T-cell (primary cell): ENCODE data around the gene BLOC1S3. TPM values are rescaled to one million over a fixed set of nuclear protein-coding genes. Genes with fewer than 3 reads are reported as not detected.

Experiments
- ATAC-seq, 4 experiments: fragments of 200-7000 bp in 3 of 4; fragments of 150-1000 bp in 1 of 4; cut with Tn5 transposase; replicated peaks in 1 of 4; 1 replicate in 3 of 4; 2 replicates in 1 of 4; pipeline ENCODE4 v1.10.0; 2021; ENCODE audit warnings: moderate library complexity in 3 of 4, mild to moderate bottlenecking in 2 of 4, moderate number of reproducible peaks in 1 of 4
- CTCF ChIA-PET, 2 donors: fragments of 300-600 bp; sonication (Branson Sonifier 250); formaldehyde crosslinking; loops; one replicate each; lab custom pipeline; 2022; ENCODE audit warnings: antibody characterized with exemption in 2 of 2; lab: Charles Lee
- POLR2A ChIA-PET, 2 donors: fragments of 300-600 bp; sonication (Branson Sonifier 250); formaldehyde crosslinking; loops; one replicate each; lab custom pipeline; 2022; ENCODE audit warnings: antibody characterized with exemption in 2 of 2; lab: Charles Lee
- DNase-seq, 35 experiments: peaks; one replicate each; pipeline versions ENCODE4 v3.0.0 to v3.0.0-alpha.2; 2013 to 2023
- H3K27ac ChIP-seq: one replicate; pipeline ENCODE4 v1.5.1; 2013; ENCODE audit warnings: low read length
- H3K27me3 ChIP-seq, 2 experiments: replicated peaks in 1 of 2; 1 replicate in 1 of 2; 2 replicates in 1 of 2; pipeline versions ENCODE4 v1.6.1 to v1.7.0; 2013; ENCODE audit warnings: low read length in 1 of 2, mixed read lengths in 1 of 2; ENCODE audit not compliant: control insufficient read depth in 2 of 2, insufficient read depth in 2 of 2; ENCODE audit errors: extremely low read depth in 1 of 2
- H3K36me3 ChIP-seq, 2 donors: 1 replicate in 1 of 2; 2 replicates in 1 of 2; pipeline versions ENCODE4 v1.6.1 to v1.7.0; 2013; ENCODE audit warnings: low read length in 1 of 2; ENCODE audit not compliant: control insufficient read depth in 2 of 2, insufficient read depth in 1 of 2; ENCODE audit errors: extremely low read depth in 1 of 2
- H3K4me1 ChIP-seq, 2 experiments: 1 replicate in 1 of 2; 2 replicates in 1 of 2; pipeline versions ENCODE4 v1.6.1 to v1.7.0; 2013; ENCODE audit warnings: low read length in 2 of 2, mixed read lengths in 1 of 2; ENCODE audit not compliant: insufficient read depth in 2 of 2, control insufficient read depth in 1 of 2; ENCODE audit errors: extremely low read depth in 1 of 2
- H3K4me3 ChIP-seq, 2 donors: 1 replicate in 1 of 2; 2 replicates in 1 of 2; pipeline versions ENCODE4 v1.5.1 to v1.7.0; 2013; ENCODE audit warnings: mild to moderate bottlenecking in 2 of 2, low read length in 1 of 2, moderate library complexity in 1 of 2; ENCODE audit not compliant: control insufficient read depth in 1 of 2; ENCODE audit errors: extremely low read depth in 1 of 2
- H3K9me3 ChIP-seq: 2 replicates; pipeline ENCODE4 v1.7.0; 2013
- H3K27ac Mint-ChIP-seq, 2 donors: one replicate each; pipeline ENCODE4 v1.8.0; 2020 to 2021; ENCODE audit warnings: mild to moderate bottlenecking in 2 of 2, mixed read lengths in 2 of 2
- H3K27me3 Mint-ChIP-seq, 2 donors: one replicate each; pipeline ENCODE4 v1.8.0; 2021 to 2022; ENCODE audit warnings: mixed read lengths in 2 of 2
- H3K36me3 Mint-ChIP-seq: one replicate; pipeline ENCODE4 v1.8.0; 2021; ENCODE audit warnings: mixed read lengths
- H3K4me1 Mint-ChIP-seq, 3 donors: one replicate each; pipeline ENCODE4 v1.8.0; 2020 to 2022; ENCODE audit warnings: mixed read lengths in 3 of 3, mild to moderate bottlenecking in 1 of 3
- H3K4me3 Mint-ChIP-seq, 3 donors: one replicate each; pipeline ENCODE4 v1.8.0; 2020 to 2022; ENCODE audit warnings: mild to moderate bottlenecking in 3 of 3, mixed read lengths in 3 of 3, moderate library complexity in 3 of 3
- H3K9me3 Mint-ChIP-seq, 3 donors: one replicate each; pipeline ENCODE4 v1.8.0; 2020 to 2022; ENCODE audit warnings: mixed read lengths in 3 of 3
- WGBS: methylation state at CpG from one replicate; pipeline ENCODE4 v1.1.5; 2013; ENCODE audit warnings: missing lambda C conversion rate; ENCODE audit not compliant: insufficient coverage; 5-methylcytosine and 5-hydroxymethylcytosine counted together
- total RNA-seq, 35 experiments: library from RNA in 6 of 35; stranded (reverse) in 6 of 35; fragments of 120-200 nt in 1 of 35; gene quantifications; one replicate each; pipeline versions ENCODE4 v1.2.1 to v1.2.4 and lab custom pipeline; 2013 to 2026

Gene BLOC1S3
- total RNA-seq, 5 donors from 2014 or later (not counting 1 experiment from before 2014, with no cell fraction given) = 14.9 to 36.2 (median 32.8) TPM

GRCh38 chr19:45140144-45140503 is 38.5 kb upstream of the BLOC1S3 start:
- Histone ChIP-seq H3K4me3 (no peak overlapping the region), H3K9me3 (no peaks in the 10 kb centered on the region), H3K4me1 (peaks cover 0 to 4% of the 10 kb centered on the region in 2 experiments), H3K27ac (no peak overlapping the region), H3K27me3 (no peaks in the 10 kb centered on the region), H3K36me3 (peaks cover 22 to 31% of the 10 kb centered on the region in 2 donors)
- ATAC-seq (no peak), DNase-seq (no peak)
- Mint-ChIP-seq H3K27ac (no peak overlapping the region), H3K4me3 (no peak overlapping the region), H3K9me3 (no peaks in the 10 kb centered on the region), H3K4me1 (peaks cover 2 to 10% (median 7%) of the 10 kb centered on the region in 3 donors), H3K27me3 (no peaks in the 10 kb centered on the region), H3K36me3 (peaks cover 11% of the 10 kb centered on the region)
- ChIA-PET CTCF (no interaction called here), POLR2A (no interaction called here)
- 100% methylated on average over 3 of the region's 8 CpGs for WGBS

GRCh38 chr19:45140533-45140932 is 38.1 kb upstream of the BLOC1S3 start:
- Mint-ChIP-seq H3K9me3 (no peaks in the 10 kb centered on the region), H3K36me3 (peaks cover 11% of the 10 kb centered on the region), H3K4me3 (no peak overlapping the region), H3K27ac (no peak overlapping the region), H3K4me1 (peaks cover 2 to 10% (median 7%) of the 10 kb centered on the region in 3 donors), H3K27me3 (no peaks in the 10 kb centered on the region)
- ATAC-seq (no peak), DNase-seq (no peak)
- Histone ChIP-seq H3K27ac (no peak overlapping the region), H3K36me3 (peaks cover 22 to 35% of the 10 kb centered on the region in 2 donors), H3K27me3 (no peaks in the 10 kb centered on the region), H3K4me3 (no peak overlapping the region), H3K4me1 (peaks cover 0 to 4% of the 10 kb centered on the region in 2 experiments), H3K9me3 (no peaks in the 10 kb centered on the region)
- POLR2A ChIA-PET = no interaction called here
- 94% methylated on average over 7 of the region's 11 CpGs for WGBS
- CTCF ChIA-PET = no interaction called here

DNA sequence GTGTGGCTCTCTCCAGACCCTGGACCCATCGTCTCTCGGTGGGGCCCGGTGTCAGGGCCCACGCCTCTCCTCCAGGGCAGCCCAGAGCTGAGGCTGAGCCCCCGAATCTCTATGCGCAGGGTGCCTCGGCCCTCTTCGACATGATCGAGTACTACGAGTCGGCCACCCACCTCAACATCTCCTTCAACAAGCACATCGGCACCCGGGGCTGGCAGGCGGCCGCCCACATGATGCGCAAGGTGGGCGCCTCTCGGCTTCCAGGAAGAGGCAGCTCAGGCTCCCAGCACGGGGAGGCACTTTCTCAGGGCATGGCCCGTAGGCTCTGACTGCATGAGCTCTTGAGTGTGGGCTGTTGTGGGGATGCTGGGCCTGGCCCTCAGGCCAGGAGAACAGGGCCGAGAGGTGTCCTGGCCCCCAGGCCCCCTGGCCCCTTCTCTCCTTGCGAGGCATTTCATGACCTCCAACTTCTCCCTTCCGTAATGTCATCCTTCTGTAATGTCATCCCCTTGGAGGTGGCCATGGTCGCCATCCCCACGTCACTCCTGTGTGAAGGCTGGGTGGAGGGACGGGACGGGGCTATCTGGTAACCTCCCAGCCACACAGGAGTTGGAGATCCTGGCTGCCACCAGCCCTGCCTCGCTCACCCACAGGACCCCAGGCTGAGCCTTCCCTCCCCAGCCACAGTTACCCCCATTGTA is 37.2 kb upstream of the BLOC1S3 start:
- Histone ChIP-seq H3K9me3 (no peaks in the 10 kb centered on the region), H3K4me1 (peaks cover 0 to 4% of the 10 kb centered on the region in 2 experiments), H3K4me3 (no peak overlapping the region), H3K27ac (no peak overlapping the region), H3K36me3 (peaks cover 22 to 40% of the 10 kb centered on the region in 2 donors), H3K27me3 (no peaks in the 10 kb centered on the region)
- ATAC-seq (no peak), DNase-seq (no peak)
- Mint-ChIP-seq H3K4me1 (peaks cover 2 to 10% (median 7%) of the 10 kb centered on the region in 3 donors), H3K4me3 (no peak overlapping the region), H3K27me3 (no peaks in the 10 kb centered on the region), H3K36me3 (peaks cover 11% of the 10 kb centered on the region), H3K9me3 (no peaks in the 10 kb centered on the region), H3K27ac (no peak overlapping the region)
- ChIA-PET POLR2A (no interaction called here), CTCF (no interaction called here)
- WGBS = 94% methylated on average over 17 of the region's 28 CpGs

GRCh38 chr19:45142016-45142725 is 36.4 kb upstream of the BLOC1S3 start:
- Mint-ChIP-seq H3K27me3 (no peaks in the 10 kb centered on the region), H3K27ac (no peak overlapping the region), H3K9me3 (no peaks in the 10 kb centered on the region), H3K4me3 (no peak overlapping the region), H3K36me3 (peaks cover 11% of the 10 kb centered on the region), H3K4me1 (peaks cover 2 to 7% (median 4%) of the 10 kb centered on the region in 3 donors)
- H3K4me3 ChIP-seq = no peak overlapping the region
- no peaks in the 10 kb centered on the region for H3K27me3 ChIP-seq
- CTCF ChIA-PET = no interaction called here
- WGBS = 96% methylated on average over 30 of the region's 33 CpGs
- H3K4me1 ChIP-seq = no peaks in the 10 kb centered on the region
- no peak overlapping the region for H3K27ac ChIP-seq
- POLR2A ChIA-PET = no interaction called here
- DNase-seq (no peak), ATAC-seq (no peak)
- H3K36me3 ChIP-seq = peaks cover 22 to 42% of the 10 kb centered on the region in 2 donors
- H3K9me3 ChIP-seq = no peaks in the 10 kb centered on the region

DNA sequence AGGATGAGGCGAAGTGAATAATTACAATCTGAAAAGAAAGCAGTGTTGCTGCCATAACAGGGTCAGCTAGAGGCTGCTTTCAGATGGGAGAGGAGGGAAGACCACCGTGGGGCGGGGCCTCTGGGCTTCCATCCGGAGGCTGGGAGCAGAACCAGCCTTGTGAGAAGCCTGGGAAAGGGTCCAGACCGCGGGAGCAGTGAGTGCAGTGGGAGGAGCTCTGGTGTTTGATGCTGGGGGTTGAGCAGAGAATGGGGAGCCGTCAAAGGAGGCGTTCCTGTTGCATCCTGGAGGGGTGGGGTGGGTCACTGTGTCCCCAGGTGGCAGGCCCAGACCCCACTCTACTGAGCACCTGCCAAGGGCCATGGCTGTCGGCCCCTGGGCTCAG is 35.9 kb upstream of the BLOC1S3 start:
- H3K9me3 ChIP-seq = no peaks in the 10 kb centered on the region
- no peaks in the 10 kb centered on the region for H3K27me3 ChIP-seq
- H3K27ac Mint-ChIP-seq = no peak overlapping the region
- POLR2A ChIA-PET = interaction anchor here in 1 of 2 donors (0.6 kb wide), 1 partner anchor 172 kb away, joined by 3 read pairs; no protein-coding TSS in a partner anchor
- peaks cover 0 to 3% (median 2%) of the 10 kb centered on the region in 3 donors for H3K4me1 Mint-ChIP-seq
- peaks cover 22 to 42% of the 10 kb centered on the region in 2 donors for H3K36me3 ChIP-seq
- DNase-seq = no peak
- H3K27me3 Mint-ChIP-seq = no peaks in the 10 kb centered on the region
- no peaks in the 10 kb centered on the region for H3K4me1 ChIP-seq
- H3K4me3 Mint-ChIP-seq = no peak overlapping the region
- no peak for ATAC-seq
- CTCF ChIA-PET = no interaction called here
- WGBS = 99% methylated on average over 6 of the region's 9 CpGs
- no peak overlapping the region for H3K27ac ChIP-seq
- H3K9me3 Mint-ChIP-seq = no peaks in the 10 kb centered on the region
- no peak overlapping the region for H3K4me3 ChIP-seq
- H3K36me3 Mint-ChIP-seq = peaks cover 11% of the 10 kb centered on the region

DNA sequence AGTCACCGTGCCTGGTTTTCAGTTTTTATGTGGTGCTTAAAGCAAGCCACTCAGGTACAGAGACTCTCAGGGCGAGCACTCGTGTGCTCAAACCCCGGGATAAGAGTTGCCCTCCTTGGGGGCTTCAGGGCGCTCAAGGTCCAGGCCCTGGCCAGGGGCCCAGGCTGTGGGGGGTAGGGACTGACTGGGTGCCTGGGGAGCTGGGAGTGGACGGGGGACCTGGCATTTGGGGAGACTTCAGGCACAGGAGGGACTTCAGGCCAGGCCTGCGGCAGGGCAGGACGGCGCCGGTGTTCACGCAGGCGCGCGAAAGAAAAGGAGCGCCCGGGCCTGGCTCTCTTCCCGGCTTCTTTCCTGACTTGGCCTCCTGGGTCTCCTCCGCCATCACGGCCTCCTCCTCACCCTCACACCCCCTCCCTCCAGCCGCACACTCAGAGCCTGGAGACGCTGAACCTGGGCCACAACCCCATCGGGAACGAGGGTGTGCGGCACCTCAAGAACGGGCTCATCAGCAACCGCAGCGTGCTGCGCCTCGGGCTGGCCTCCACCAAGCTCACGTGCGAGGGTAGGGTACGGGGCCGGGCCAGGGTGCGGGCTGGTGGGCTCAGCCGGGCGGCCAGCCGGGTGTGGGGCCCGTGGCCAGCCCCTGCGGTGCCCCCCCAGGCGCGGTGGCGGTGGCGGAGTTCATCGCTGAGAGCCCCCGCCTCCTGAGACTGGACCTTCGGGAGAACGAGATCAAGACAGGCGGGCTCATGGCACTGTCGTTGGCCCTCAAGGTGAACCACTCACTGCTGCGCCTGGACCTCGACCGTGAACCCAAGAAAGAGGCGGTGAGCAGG is 33.9 kb upstream of the BLOC1S3 start:
- Histone ChIP-seq H3K4me1 (peaks cover 0 to 6% of the 10 kb centered on the region in 2 experiments), H3K27me3 (no peaks in the 10 kb centered on the region), H3K4me3 (no peak overlapping the region), H3K9me3 (no peaks in the 10 kb centered on the region), H3K27ac (no peak overlapping the region), H3K36me3 (peaks cover 22 to 42% of the 10 kb centered on the region in 2 donors)
- DNase-seq = no peak
- H3K4me1 Mint-ChIP-seq = peaks cover 8 to 9% (median 9%) of the 10 kb centered on the region in 3 donors
- ChIA-PET POLR2A (no interaction called here), CTCF (no interaction called here)
- no peak overlapping the region for H3K27ac Mint-ChIP-seq
- H3K36me3 Mint-ChIP-seq = peaks cover 11% of the 10 kb centered on the region
- no peak overlapping the region for H3K4me3 Mint-ChIP-seq
- no peaks in the 10 kb centered on the region for H3K27me3 Mint-ChIP-seq
- no peak for ATAC-seq
- WGBS = 97% methylated on average over 44 of the region's 53 CpGs
- H3K9me3 Mint-ChIP-seq = no peaks in the 10 kb centered on the region
